ENCODE results near the gene ANKLE1. TPM values are rescaled to one million over a fixed set of nuclear protein-coding genes. Genes with fewer than 3 reads are reported as not detected.
A peak's percentile ranks its signal among the peaks of the same experiment; 100 is the strongest.

The ANKLE1 gene
- total RNA-seq, 1 donor from 2014 or later, result 2.3 TPM

DNA sequence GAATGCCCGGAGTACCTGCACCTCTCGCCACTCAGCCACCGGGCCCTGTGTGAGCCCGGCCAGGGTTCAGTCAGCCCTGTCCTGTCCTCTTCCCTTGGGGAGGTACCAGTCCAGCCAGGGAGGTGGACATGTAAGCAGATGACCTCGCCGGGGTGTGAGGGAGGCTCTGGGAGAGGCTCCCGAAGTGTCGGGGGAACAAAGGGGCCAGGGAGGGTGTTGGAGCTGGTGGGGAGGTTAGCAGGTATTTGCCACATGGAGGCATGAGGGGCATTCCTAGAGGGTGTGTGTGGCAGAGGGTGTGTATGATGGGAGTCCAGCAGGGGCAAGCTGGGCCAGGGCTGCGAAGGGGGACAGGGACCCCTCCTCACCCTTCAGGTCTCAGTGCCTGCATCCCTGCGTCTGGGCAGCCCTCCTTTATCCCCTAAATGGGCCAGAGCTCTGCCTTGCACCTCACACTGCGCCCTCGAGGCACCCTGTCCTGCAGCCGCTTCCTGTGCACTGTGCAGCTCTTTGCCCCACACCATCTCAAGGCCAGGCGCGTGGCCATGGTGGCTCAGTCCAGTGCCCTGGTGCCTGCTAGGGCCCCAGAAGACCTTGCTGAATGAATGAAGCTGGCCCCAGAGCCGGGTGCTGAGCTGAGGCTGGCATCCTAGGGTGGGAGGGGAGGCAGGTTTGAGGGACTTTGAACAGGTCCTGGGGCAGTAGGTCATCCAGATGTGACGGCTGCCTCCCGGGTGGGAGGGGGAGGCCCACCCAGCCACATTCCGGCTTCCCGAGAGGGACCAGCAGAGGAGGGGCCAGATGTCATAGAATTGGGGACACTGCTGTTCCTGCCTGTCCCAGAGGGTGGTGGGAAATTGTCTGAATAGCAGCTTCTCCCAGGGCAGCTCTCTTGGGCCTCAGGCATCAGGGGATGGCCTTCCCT, 30.8 kb downstream of the ANKLE1 start:
- Mint-ChIP-seq H3K9me3 (ENCODE audit: unreplicated experiment) (no peaks in the 10 kb centered on the region), H3K27me3 (ENCODE audit: unreplicated experiment) (peaks cover 11% of the 10 kb centered on the region), H3K27ac (ENCODE audit: unreplicated experiment) (no peak overlapping the region), H3K4me1 (ENCODE audit: unreplicated experiment) (peaks cover 13% of the 10 kb centered on the region), H3K4me3 (ENCODE audit: unreplicated experiment) (no peak overlapping the region), H3K36me3 (ENCODE audit: low read depth, unreplicated experiment) (peaks cover 12% of the 10 kb centered on the region)
- no peak for TF ChIP-seq CTCF (IDR thresholded peaks at IDR 0.05; ENCODE audit: unreplicated experiment)
- no peak for DNase-seq (ENCODE audit: low spot score)

DNA sequence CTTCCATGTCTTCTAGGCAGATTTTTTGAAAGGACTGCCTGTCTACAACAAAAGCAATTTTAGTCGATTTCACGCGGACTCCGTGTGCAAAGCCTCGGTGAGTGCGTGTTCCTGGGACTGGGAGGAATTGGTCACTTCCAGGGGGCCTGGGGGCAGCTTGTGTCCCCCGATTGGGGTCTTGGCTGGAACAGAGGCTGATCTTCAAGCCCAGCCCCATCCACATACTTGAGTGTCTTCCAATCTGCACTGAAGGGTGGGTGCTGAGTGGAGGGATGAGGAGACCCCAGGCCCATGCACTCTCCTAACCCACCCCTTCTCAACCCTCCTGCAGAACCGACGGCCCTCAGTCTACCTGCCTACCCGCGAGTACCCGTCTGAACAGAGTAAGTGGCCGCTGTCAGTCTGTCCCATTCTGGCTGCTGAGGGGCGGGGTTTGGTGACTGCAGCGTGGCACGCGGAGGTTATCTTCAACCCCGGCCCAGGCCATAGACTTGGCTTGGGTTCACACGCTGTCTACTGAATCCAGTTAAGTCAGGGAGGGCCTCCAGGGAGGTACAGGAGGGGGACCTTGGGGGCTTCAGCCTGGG, 32.4 kb downstream of the ANKLE1 start:
- DNase-seq (ENCODE audit: low spot score), result no peak
- Mint-ChIP-seq H3K27ac (ENCODE audit: unreplicated experiment) (no peak overlapping the region), H3K9me3 (ENCODE audit: unreplicated experiment) (no peaks in the 10 kb centered on the region), H3K36me3 (ENCODE audit: low read depth, unreplicated experiment) (peaks cover 12% of the 10 kb centered on the region), H3K4me1 (ENCODE audit: unreplicated experiment) (peaks cover 8% of the 10 kb centered on the region), H3K27me3 (ENCODE audit: unreplicated experiment) (peaks cover 11% of the 10 kb centered on the region), H3K4me3 (ENCODE audit: unreplicated experiment) (peak overlapping the region; percentile 23)
- no peak for TF ChIP-seq CTCF (IDR thresholded peaks at IDR 0.05; ENCODE audit: unreplicated experiment)

DNA sequence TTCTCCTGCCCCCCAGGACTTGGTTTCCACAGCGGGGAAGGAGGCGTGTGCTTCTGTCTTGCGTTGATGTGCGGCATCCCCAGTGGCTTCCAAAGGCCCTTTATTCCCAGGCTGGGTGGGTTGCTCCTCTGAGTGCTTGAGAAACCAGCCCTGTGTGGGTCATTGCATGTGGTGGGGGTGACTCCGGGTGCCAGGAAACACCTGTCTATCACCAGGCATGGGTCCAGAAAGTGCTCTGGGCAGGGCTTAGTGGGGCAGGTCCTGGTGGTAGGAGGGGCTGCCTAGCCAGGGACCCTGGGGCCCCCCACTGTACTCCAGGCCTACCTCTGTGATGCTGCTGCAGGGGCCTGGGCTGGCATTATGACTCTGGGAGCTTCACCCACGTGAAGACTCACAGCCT, 37.3 kb downstream of the ANKLE1 start:
- H3K27ac Mint-ChIP-seq (ENCODE audit: unreplicated experiment), result no peak overlapping the region
- H3K4me3 Mint-ChIP-seq (ENCODE audit: unreplicated experiment), result no peak overlapping the region
- no peaks in the 10 kb centered on the region for H3K9me3 Mint-ChIP-seq (ENCODE audit: unreplicated experiment)

GRCh38 chr19:17319473-17320238, 38.0 kb downstream of the ANKLE1 start:
- Mint-ChIP-seq H3K9me3 (ENCODE audit: unreplicated experiment) (no peaks in the 10 kb centered on the region), H3K27me3 (ENCODE audit: unreplicated experiment) (peaks cover 11% of the 10 kb centered on the region)

More for the DNA sequence above, 37.3 kb downstream of the ANKLE1 start:
- Mint-ChIP-seq H3K27me3 (ENCODE audit: unreplicated experiment) (peaks cover 11% of the 10 kb centered on the region), H3K36me3 (ENCODE audit: low read depth, unreplicated experiment) (peaks cover 22% of the 10 kb centered on the region), H3K4me1 (ENCODE audit: unreplicated experiment) (no peaks in the 10 kb centered on the region)
- no peak for DNase-seq (ENCODE audit: low spot score)
- TF ChIP-seq CTCF (IDR thresholded peaks at IDR 0.05; ENCODE audit: unreplicated experiment), result no peak

More at GRCh38 chr19:17319473-17320238, 38.0 kb downstream of the ANKLE1 start:
- TF ChIP-seq CTCF (IDR thresholded peaks at IDR 0.05; ENCODE audit: unreplicated experiment), result no peak
- DNase-seq (ENCODE audit: low spot score), result no peak
- H3K4me3 Mint-ChIP-seq (ENCODE audit: unreplicated experiment), result peak overlapping the region; percentile 74
- no peak overlapping the region for H3K27ac Mint-ChIP-seq (ENCODE audit: unreplicated experiment)
- no peaks in the 10 kb centered on the region for H3K4me1 Mint-ChIP-seq (ENCODE audit: unreplicated experiment)
- peaks cover 18% of the 10 kb centered on the region for H3K36me3 Mint-ChIP-seq (ENCODE audit: low read depth, unreplicated experiment)
